Midbrain (tissue), 1 donor: ENCODE results near the gene LRP6.

Experiments
- DNase-seq: peaks from one replicate; lab custom pipeline; 2025; lab: John Stamatoyannopoulos, UW

The LRP6 gene

GRCh38 chr12:12214635-12215131 is 52.2 kb downstream of the LRP6 start:
- no peak for DNase-seq

DNA sequence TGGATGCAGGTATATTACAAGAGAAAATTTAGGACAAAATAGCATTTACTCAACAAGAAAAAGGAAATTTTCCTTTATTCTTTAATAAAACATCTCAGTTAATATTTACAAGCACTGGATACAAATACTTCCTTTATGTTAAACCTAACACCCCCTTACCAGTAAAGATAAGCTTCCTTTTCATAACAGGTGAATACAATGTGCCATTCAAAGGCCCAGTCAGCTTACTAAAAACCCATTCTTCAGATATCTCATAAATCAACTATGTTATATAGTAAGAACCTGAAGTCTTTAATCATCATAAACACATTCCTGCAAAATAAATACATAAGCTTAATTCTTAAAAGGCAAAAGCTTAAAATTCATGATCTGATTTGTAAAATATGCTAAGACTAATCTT is 52.6 kb downstream of the LRP6 start:
- DNase-seq, result no peak

DNA sequence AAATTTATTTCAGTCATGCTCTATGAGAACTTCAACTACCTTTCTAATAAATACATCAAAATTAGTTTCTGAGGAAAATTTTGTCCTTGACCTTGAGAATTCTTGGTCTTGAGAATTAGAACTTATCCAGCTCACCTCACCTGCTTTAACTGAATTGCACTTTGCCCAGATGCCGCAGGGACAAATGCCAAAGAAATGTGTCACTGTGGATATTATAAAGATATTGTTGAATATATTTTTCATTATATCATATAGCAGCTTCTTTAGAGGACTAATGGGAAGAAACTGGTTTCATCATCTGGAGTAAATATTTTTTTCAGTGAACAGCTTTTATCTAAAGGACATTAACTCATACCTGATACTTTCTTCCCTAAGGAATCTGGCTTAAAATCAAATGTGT is 54.1 kb downstream of the LRP6 start:
- no peak for DNase-seq

DNA sequence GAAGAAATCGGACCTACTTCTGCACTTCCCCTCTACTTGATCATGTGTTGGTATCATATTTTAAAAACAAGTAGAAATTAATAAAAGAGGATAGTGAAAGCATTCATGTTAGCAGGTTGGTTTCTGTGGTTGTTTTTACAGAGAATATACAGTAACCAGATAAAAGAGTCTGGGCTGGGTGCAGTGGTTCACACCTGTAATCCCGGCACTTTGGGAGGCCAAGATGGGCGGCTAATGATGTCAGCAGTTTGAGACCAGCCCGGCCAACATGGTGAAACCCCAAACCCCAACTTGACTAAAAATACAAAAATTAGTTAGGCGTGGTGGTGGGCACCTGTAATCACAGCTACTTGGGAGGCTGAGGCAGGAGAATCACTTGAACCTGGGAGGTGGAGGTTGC is 55.9 kb downstream of the LRP6 start:
- DNase-seq, result no peak

GRCh38 chr12:12210416-12210815 is 56.4 kb downstream of the LRP6 start:
- DNase-seq, result no peak

DNA sequence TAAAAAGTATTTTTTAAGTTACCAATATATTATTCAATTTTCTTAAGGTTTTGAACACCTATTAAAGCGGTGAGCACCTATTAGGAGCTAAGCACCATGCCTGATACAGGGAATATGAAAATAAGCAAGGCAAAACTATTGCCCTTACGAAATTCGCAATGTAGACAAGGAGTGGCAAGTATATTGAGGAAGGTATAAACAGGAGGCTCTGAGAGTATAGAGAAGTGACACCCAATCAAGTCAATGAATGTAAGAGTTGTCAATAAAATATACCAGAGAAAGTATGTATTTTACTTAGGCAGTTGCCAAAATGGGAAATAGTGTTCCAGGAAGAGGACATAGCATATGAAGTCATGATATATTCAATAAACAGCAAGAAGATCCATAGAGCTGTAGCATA is 57.2 kb downstream of the LRP6 start:
- DNase-seq, result no peak

- no peak for DNase-seq
Observed at GRCh38 chr12:12209043-12209442, 57.8 kb downstream of the LRP6 start.

DNA sequence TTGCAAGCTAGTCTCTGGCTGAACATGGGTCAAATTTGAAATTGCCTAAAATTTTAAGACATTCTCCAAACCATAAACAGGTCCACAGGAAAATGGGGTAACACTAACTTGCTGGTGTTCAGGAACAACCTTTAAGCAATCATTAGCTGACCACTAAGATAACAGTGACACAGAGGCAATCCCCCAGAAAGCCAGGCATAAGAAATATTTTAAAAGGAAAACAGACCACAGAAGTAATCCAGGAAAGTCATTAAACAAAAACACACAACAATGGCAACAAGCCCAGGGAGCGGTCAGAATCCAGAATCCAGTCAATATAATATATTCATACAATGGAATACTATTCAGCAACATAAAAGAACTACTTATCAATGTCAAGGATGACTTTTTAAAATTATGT is 59.1 kb downstream of the LRP6 start:
- no peak for DNase-seq

DNA sequence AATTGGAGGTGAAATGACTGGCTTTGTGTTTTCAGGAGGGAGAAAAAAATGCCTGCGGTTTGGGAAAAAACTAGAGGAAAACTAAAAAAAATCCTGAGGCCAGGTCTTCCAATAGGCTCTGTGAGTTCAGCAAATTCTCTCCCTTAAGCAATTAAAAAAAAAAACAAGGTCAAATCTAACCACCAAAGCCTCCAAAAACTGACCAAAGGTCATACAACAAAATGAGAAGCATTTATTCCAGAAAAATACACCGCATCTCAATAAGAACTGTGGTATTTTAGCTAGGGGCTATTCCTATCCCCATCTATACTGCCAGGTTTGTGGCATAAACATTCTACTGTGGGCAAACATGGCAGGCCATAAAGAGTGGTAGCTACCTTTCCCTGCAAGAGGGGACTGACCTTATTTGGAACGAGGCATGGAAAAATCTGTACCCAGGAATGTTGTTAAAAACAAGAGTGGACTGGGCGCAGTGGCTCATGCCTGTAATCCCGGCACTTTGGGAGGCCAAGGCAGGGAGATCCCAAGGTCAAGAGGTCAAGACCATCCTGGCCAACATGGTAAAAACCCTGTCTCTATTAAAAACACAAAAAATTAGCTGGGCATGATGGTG is 60.0 kb downstream of the LRP6 start:
- DNase-seq, result no peak

- DNase-seq, result no peak
Observed at GRCh38 chr12:12202747-12203146, 64.1 kb downstream of the LRP6 start.

- no peak for DNase-seq
Observed at GRCh38 chr12:12202105-12202504, 64.7 kb downstream of the LRP6 start.

GRCh38 chr12:12201274-12201758 is 65.5 kb downstream of the LRP6 start:
- no peak for DNase-seq

GRCh38 chr12:12200363-12200762 is 66.5 kb downstream of the LRP6 start:
- no peak for DNase-seq

DNA sequence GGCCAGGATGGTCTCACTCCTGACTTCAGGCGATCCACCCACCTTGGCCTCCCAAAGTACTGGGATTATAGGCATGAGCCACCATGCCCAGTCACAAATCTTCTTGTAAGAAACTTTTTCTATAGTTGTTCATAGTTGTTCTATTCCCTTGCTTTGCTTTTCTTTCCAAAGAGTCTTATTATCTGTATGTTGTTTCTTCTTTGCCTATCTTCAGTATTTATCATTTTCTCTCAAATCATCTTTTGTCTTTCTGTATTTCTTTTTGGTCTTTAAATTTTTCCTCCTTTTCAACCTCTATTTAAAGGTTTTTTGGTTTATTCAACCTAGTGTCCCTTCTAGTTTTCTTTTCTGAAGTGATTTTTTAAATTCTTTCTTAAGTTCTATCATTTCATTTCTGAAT is 68.7 kb downstream of the LRP6 start:
- no peak for DNase-seq

GRCh38 chr12:12197128-12197527 is 69.7 kb downstream of the LRP6 start:
- DNase-seq, result no peak

GRCh38 chr12:12195516-12195915 is 71.3 kb downstream of the LRP6 start:
- no peak for DNase-seq

DNA sequence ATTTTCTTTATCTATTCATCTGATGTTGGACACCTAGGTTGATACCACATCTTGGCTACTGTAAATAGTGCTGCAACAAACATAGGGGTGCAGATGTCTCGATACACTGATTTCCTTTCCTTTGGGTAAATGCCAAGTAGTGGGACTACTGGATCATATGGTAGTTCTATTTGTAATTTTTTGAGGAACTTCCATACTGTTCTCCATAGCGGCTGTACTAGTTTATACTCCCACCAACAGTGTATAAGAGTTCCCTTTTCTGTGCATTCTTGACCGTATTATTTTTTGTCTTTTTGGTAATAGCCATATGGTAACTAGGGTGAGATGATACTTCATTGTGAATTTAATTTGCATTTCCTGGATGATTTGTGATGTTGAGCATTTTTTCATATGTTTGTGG is 71.8 kb downstream of the LRP6 start:
- no peak for DNase-seq

DNA sequence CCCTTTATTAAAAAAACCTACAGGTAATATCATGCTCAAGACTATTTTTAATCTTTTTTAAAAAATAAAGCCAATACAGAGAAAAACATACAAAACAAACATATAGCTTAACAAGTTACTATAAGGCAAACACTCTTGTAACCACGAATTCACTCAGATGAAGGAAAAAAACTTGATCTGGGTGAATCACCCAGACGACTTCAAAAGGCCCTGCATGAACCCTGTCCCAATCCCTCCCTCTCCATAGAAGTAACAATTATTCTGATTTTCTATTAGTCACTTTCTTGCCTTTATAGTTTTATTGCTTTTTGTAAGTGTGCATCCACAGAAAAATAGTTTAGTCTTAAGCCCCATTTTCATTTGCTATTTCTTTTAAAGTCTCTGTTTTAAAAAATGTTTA is 72.6 kb downstream of the LRP6 start:
- no peak for DNase-seq

DNA sequence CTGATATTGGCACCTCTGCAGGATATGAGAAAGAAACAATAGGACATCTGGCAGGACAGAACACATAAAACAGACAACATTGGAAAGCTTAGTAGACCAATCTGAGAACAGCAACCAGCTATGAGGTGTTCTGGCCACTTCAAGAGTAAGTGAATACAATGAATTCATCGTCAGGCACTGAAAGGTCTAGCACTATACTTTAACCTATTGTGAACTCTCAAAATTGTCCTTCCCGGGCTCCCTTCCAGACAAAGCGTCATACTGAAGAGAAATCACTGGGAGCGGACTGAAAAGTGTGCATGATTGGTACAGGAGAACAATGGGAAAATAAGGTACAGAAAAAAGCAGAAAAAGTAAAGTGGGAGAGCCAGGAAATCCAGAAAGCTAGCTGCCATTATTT is 75.8 kb downstream of the LRP6 start:
- DNase-seq, result no peak

DNA sequence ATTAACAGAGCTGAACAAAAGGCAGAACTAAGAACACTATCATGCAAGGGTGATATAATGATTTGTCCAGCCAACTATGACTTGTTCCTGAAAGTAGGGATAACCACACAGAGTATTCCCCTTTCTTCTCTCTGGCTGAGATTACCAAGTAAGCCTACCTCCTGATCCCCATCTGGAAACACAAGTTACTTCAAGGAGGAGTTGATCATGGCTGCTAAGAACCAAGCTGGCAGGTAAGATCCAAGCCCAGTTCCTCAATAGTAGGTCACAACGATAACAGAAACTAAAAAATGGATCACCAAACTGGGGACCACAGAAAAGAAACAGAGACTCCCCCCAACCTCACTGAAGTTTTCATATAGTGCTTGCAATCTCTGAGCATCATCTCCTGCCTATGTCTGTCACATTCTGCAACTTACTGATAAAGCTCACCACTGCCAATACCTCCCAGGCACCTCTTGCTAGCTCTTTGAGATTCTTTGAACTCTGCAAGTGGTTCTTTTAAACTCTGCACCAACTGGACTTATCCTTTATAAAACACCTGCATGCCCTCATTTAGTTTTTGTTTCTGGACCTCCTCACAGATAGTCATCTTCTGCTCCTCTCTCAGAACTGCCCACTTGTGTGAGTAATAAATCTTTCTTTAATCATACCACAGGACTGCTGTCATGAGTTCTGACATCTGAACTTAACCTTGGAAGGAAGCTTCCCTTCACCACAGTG is 76.6 kb downstream of the LRP6 start:
- DNase-seq, result no peak

DNA sequence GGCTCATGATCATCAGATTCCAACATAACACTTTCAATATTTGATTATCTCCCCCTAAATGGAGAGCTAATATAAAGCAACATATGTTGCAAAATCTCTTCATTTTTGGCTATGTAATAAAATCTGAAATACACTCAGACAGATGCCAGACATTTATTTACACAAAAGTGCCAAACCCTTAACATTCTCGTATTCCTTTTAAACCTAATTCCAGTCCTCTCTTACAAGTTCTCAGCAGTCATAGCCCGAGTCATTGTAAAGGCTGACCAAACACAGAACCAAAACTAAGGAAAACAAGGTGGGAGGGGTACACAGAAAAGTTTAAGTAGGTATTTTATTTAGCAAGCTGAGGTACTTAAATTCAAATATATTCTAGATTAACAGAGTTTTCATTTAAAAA is 81.4 kb downstream of the LRP6 start:
- DNase-seq, result no peak

- DNase-seq, result peak; percentile 46
Observed at GRCh38 chr12:12182703-12183365, 84.0 kb downstream of the LRP6 start.

DNA sequence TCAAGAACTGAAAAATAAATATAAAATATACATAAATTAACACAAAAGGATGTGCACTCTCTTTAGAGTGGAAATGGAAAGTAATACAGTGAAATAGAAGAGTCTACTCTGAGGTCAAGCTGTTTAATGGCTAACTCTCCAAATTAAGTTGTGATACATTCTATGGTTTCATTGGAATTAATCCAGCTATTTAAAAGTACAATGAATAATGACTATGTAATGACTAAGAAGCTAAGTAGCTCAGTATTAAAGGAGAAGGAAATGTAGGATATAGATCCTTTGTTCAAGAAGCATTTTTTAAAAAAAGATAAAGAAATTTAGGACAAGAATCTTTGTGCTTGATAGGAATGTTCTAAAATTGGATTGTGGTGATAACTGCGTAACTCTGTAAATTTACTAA is 85.3 kb downstream of the LRP6 start:
- no peak for DNase-seq
